GM12878 (cell line): ENCODE data around the gene SIX5. TPM values are rescaled to one million over a fixed set of nuclear protein-coding genes. Genes with fewer than 3 reads are reported as not detected.

ENCODE experiments used
- BCLAF1 ChIP-seq: fragments of 450-650 bp; IDR thresholded peaks from 2 replicates; pipeline ENCODE4 v1.6.1; 2017; ENCODE audit warnings: antibody characterized with exemption, mild to moderate bottlenecking, moderate library complexity
- E2F8 ChIP-seq: fragments of 450-650 bp; IDR thresholded peaks from 2 replicates; pipeline ENCODE4 v1.6.1; 2018; ENCODE audit warnings: mild to moderate bottlenecking, low read depth, moderate library complexity; ENCODE audit not compliant: partially characterized antibody
- ELK1 ChIP-seq: IDR thresholded peaks from 2 replicates; pipeline ENCODE4 v1.6.1; 2012; ENCODE audit warnings: low read depth, low read length, improper control_type of control experiment
- EP300 ChIP-seq, 2 experiments: fragments of 150-350 bp in 1 of 2; IDR thresholded peaks; 2 replicates each; pipeline ENCODE4 v1.6.1; 2011 to 2012; ENCODE audit warnings: low read depth in 2 of 2, low read length in 2 of 2, borderline replicate concordance in 1 of 2, improper control_type of control experiment in 1 of 2, inconsistent platforms in 1 of 2; ENCODE audit not compliant: control insufficient read depth in 1 of 2
- HDAC2 ChIP-seq: fragments of 200-600 bp; sonication (generic); IDR thresholded peaks from 2 replicates; pipeline ENCODE4 v1.6.1; 2017
- HDAC6 ChIP-seq: fragments of 200-600 bp; sonication (generic); IDR thresholded peaks from one replicate; pipeline ENCODE4 v1.8.0; 2017; ENCODE audit warnings: antibody characterized with exemption; ENCODE audit not compliant: unreplicated experiment
- MLLT1 ChIP-seq: fragments of 450-650 bp; IDR thresholded peaks from 2 replicates; pipeline ENCODE4 v1.6.1; 2016; ENCODE audit warnings: mild to moderate bottlenecking
- NFYA ChIP-seq: IDR thresholded peaks from 2 replicates; pipeline ENCODE4 v1.6.1; 2011; ENCODE audit warnings: low read depth, mild to moderate bottlenecking, low read length, improper control_type of control experiment, borderline replicate concordance
- NR2F1 ChIP-seq: fragments of 450-650 bp; conservative IDR thresholded peaks from 2 replicates; pipeline ENCODE4 v1.6.1; 2017; ENCODE audit warnings: mild to moderate bottlenecking
- POLR2A ChIP-seq: IDR thresholded peaks from 2 replicates; pipeline ENCODE4 v1.6.1; 2011; ENCODE audit warnings: low read depth, mild to moderate bottlenecking, low read length
- SIN3A ChIP-seq: IDR thresholded peaks from 2 replicates; pipeline ENCODE4 v1.6.1; 2012; ENCODE audit warnings: low read depth, low read length, improper control_type of control experiment
- SKIL ChIP-seq: fragments of 450-650 bp; IDR thresholded peaks from 2 replicates; pipeline ENCODE4 v1.6.1; 2017; ENCODE audit warnings: mild to moderate bottlenecking, low read depth, inconsistent platforms; ENCODE audit not compliant: poor library complexity, severe bottlenecking
- ZNF687 ChIP-seq: fragments of 450-650 bp; IDR thresholded peaks from 2 replicates; pipeline ENCODE4 v1.6.1; 2017; ENCODE audit warnings: mild to moderate bottlenecking, moderate library complexity
- polyA plus RNA-seq, 11 experiments: library from polyadenylated mRNA; depleted of rRNA in 4 of 11; unstranded in 6 of 11; stranded (reverse) in 5 of 11; fragments of >200 nt; fragmentation: Nextera tagmentation in 4 of 11; fragmentation: Illumina TruSeq in 1 of 11; extraction: Ambion mirVana in 4 of 11; extraction: Trizol in 1 of 11; gene quantifications; 1 replicate in 1 of 11; 2 replicates in 10 of 11; pipeline versions ENCODE4 v1.2.1 to v1.2.3, GENCODE V29; 2011 to 2016; ENCODE audit warnings: inconsistent platforms in 2 of 11, missing spikeins in 2 of 11, low read depth in 1 of 11
- total RNA-seq, 4 experiments: library from RNA; depleted of rRNA in 3 of 4; stranded (reverse); fragments of >200 nt in 3 of 4; fragmentation: Illumina TruSeq in 1 of 4; extraction: Trizol in 1 of 4; gene quantifications; 2 replicates each; pipeline versions ENCODE4 v1.2.1 to v1.2.3, GENCODE V29; 2013 to 2021

SIX5 gene
- total and polyA plus RNA-seq, 10 of the 15 experiments (the other 5 are each of a cell fraction or from before 2014, with no cell fraction given): 1.9 to 10.5 (median 3.0) TPM; not detected in 2

- TF ChIP-seq MLLT1 (no peak), POLR2A (peak; percentile 64), NR2F1 (peak; percentile 40), EP300 (IDR thresholded peaks at IDR 0.05; ENCODE audit: borderline replicate concordance in 1 of 2, control insufficient read depth in 1 of 2, low read depth in 2 of 2, low read length in 2 of 2) (no peak), BCLAF1 (no peak), E2F8 (no peak), ZNF687 (peak; percentile 40; the same call in 1 of the 2 replicates), NFYA (no peak), ELK1 (no peak), HDAC2 (no peak), HDAC6 (peak; percentile 91), SIN3A (no peak), SKIL (no peak)
Observed at GRCh38 chr19:45767881-45768654, 984 bp downstream of the SIX5 start (continued).
